ENCODE measurements around the gene DACT2.
"Not testable (repeated sequence)": the region's sequence is repeated elsewhere in the genome, so short reads cannot be mapped to it uniquely, and the experiment has no call there.

Gene DACT2

DNA sequence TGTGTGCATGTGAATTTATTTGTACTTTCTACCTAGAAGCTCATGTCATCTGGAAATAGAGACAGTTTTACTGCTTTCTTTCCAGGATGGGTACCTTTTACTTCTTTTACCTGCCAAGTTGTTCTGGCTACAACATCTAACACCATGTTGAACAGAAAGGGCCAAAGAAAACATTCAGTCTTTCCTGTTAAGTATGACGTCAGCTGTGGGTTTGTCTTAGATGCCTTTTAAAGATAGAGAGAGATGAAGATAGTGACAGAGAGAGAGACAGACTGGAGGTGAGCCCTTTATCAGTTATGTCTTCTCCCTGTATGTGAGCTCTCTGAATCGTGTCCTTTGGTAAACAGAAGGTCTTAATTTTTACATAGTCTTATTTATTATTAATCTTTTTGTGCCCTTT is 3.4 kb upstream of the DACT2 start:
- DNase-seq (ENCODE audit: low read depth): no peak

DNA sequence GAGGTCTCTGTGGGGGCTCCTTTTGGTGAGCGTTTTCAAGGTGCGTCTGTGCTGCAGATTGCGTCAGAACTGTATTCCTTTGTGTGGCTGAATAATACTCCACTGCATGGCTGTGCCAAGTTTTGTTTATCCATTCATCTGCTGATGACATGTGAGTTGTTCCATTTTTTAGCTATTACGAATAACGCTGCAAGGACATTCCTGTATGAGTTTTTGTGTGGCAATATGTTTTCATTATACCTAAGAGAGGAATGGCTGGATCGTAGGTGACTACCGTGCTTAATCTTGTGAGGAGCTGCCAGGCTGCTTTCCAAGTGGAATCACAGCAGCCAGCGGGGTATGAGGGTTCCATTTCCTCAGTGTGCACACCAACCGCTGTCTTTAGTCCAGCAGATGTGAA is 1.1 kb upstream of the DACT2 start:
- DNase-seq (ENCODE audit: low read depth): no peak

DNA sequence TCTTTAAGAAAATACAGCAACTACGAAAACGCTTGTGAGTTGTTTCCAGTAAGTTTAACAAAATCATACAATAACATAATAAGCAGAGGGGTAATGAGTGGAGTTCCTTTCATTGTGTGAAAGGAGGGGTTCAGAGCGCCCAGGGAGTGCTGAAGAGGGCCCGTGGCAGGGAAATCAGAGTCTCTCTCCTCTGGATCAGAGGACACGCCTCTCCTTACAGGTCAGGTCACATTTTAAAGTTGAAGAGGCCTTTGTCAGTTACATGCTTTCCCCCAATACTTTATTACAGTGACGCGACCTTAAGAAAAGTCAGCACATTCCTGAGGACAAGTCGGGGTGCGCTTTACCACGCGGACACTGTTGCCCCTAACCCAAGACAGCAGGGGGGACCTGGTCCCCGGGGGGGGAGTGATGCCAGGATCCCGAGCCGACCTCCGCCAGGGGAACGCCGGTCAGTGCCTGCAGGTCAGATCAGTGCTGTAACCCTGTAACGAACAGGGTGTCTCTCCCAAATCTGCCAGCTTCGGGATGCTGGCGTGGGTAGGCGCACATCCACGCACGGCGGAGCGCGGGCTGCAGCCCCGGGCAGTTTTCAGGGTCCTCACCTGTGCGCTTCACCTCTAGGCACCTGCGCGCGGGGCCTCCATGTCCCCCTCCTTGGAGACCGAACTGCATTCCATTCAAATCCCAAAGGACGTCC is 848 bp downstream of the DACT2 start:
- DNase-seq (ENCODE audit: low read depth): no peak

DNA sequence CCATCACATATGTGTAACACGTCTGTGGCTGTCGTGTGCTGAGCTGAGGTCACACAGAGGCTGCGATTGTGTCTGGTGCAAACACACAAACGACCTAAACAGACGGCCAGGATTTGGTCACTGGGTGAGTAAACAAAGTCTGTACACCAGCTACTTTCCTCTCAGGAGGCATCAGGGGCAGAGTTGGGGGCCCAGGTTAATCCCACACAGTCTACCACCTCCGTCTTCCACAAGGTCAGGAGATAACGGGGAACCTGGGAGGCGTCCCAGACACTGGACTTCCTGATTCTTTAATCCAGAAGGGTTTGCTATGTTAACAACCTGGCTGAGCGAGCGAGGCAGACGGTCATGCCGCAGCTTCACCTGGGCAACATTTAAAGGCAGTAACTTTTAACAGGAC is 1.5 kb downstream of the DACT2 start:
- DNase-seq (ENCODE audit: low read depth): no peak

DNA sequence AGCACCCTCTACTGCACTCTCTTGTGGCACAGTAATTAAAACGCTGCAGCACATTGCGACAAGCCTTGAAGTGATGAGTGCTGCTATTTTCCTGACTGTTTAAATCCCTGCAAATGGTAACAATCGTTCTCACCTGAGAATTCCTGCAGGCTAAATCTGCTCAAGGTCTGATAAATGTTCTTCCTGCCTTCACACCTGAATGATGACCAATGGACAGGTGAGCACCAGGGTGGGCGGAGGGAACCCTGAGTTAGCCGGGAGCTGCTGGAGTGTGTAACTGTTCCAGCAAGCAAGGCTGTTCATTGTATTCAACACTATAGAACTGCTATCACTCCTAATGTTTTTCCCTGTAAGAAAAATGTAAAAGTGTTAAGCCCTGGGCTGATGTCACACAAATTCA is 4.0 kb downstream of the DACT2 start:
- DNase-seq (ENCODE audit: low read depth): no peak

DNA sequence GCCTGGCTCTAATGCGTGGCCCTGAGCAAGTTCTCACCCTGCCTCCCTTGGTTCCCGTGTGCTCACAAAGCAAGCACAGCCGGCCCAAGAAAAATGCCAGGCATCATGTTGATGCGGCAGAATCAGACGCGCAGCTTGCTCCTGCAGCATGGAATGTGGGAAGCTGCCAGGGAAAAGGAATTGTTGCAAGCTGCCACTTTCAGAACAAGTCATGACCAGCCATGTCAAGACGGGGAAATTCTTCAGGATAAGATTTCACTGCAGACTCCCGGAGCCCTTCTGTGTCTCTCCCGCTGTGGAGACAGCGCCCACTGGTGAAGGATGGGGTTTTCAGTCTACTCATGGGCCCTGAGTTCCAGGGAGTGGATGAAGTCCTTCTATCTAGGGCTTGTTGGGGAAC is 4.6 kb downstream of the DACT2 start:
- no peak for DNase-seq (ENCODE audit: low read depth)

DNA sequence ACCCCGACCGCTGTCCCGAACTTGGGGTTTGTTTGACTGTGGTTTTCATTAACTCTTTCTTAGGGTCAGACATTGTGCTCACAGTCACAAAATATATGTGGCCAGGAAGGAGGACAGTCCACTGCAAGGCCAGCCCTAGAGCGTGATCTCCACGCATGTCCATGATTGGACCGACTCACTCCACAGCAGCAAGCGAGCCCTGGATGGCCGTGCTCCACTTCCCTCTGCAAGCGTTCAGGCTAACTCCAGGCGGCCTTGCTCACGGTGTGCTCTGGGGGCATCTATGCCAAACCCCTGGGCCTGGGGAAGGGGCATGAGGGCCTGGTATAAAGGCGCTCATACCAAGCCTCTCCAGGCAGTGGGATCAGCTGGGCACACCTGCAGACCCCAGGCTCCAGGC is 5.6 kb downstream of the DACT2 start:
- no peak for DNase-seq (ENCODE audit: low read depth)

DNA sequence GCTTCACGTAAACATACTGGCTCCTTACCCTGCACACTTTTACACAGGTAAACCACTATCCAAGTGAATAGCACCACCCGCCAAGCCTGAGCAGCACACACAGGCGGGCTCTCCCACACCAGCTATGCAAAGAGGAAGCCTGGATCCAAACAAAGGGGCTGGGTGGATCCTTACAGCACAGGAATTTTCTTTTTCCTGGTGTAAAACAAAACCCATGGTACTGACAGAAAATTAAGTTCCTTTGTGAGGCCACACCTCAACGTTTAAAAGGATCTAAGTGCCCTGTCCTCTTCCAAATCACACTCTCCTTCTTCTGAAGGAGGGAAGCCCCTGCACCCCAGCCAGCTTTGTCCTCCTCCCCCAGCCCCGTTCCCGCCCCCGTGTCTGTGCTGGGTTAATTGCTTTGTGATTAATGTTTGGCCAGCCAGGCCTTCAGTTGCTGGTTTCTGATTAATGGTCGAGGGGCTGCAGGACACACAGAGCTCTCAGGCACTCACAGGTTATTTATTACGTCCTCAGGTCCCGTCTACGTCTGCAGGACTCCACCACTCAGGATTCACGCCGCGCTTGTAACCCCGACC is 6.1 kb downstream of the DACT2 start:
- DNase-seq (ENCODE audit: low read depth): no peak

DNA sequence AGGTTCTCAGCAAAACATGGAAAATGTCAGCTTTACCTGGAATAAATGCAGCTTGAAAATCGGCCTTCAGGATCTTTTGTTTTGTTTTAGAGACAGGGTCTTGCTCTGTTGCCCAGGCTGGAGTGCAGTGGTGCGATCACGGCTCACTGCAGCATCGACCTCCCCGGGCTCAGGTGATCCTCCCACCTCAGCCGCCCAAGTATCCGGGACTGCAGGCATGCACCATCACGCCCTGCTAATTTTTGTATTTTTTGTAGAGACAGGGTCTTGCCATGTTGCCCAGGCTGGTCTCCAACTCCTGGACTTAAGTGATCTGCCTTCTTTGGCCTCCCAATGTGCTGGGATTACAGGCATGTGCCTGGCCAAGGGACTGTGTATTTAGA is 7.5 kb downstream of the DACT2 start:
- DNase-seq (ENCODE audit: low read depth): not testable (repeated sequence)

DNA sequence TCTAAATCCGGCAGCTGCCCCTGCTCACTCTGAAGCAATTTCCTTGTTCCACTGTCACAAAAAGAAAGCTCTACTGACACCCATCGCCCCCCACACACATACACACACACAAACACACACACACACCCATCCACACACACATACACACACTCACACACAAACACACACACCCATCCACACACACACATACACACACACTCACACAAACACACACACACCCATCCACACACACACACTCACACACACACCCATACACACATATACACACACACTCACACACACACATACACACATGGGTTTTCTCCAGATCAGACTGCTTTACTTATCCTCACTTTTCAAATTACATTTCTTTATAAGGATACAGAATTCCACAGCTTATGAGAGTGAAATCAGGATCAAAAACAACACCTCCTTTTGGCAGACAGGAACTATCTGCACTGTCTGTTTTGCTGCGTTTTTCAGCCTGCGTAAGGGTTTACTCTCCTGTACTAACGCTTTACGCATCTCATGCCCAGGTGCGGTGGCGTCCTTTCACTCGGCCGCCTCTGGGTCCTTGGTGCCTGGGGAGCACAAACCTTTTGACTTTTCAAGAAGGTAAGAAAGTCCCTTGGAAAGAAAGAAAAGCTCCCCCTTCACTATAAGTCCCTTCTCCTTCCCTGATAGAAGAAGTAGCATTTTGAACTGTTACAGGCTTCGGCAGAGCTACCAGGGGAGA is 8.0 kb downstream of the DACT2 start:
- no peak for DNase-seq (ENCODE audit: low read depth)

DNA sequence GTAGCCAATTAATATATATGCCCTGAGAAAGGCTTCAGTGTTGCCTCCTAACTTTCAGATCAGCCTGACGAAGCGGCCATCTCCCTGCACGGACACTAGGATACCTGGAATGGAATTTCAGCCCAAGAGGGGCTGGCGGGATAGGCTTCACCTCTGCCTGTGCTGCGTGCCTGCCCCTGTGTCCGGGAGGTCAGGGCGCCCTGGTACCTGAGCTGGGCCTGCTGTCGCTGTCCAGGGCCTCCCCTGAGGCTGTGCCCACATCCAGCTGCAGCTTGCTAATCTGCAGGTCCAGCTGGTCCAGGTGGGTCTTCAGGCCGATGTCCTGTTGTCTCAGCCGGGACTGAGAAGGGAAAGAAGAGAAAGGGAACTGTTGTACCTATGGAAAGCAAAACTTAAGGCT is 8.6 kb downstream of the DACT2 start:
- no peak for DNase-seq (ENCODE audit: low read depth)

DNA sequence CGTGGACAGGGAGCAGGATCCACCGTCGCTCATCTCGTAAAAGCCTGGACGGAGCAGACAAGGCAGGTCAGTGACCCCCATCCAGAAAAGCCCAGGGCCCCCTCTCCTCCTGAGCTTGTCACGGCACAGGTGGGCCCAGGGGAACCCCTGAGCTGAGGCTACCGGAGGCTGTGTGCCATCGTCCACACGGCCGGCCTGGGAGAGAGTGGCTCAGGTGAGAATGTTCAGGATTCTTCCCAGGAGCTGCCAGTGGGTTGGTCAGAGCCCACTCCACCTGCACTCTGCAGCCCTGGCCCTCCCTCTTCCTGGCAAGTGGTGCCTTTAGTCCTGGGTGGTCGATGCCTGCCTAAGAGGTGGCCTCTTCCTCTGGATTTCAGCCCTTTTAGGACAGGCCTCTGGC is 9.2 kb downstream of the DACT2 start:
- DNase-seq (ENCODE audit: low read depth): no peak

DNA sequence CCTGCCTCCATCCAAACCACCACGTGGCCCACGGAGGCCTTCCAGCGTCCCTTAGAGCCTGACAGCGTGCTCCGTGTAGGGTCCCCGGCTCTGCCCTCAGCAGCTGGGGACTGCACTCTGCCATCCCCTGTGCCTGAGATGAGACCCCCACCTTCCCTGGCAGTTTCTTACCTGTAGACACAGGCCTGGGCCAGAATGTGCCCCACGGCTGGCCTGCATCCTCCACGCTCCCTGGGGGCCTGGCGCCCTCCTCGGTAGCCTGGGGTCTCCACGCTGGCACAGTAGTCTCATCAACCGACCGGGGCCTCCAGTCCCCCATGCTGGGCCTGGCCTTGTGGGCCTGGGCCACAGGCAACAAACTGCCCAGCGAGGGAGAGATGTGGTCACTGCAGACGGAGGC is 9.6 kb downstream of the DACT2 start:
- DNase-seq (ENCODE audit: low read depth): no peak

DNA sequence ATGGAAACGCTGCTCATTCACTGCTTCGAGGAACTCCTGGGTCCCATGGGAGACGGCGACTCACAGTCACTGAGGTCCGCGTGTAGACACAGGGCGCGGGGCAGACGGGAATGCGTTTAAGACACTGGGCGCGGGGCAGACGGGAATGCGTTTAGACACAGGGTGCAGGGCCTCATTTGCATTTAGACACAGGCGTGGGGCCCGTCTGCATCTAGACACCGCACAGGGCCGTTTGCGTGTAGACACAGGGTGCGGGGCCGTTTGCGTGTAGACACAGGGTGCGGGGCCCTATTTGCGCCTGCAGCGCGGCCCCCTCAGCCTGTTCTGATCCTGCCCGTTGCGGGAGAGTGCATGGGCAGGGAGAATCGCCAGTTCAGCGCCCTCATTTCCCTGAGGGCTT is 10.4 kb downstream of the DACT2 start:
- DNase-seq (ENCODE audit: low read depth): no peak

DNA sequence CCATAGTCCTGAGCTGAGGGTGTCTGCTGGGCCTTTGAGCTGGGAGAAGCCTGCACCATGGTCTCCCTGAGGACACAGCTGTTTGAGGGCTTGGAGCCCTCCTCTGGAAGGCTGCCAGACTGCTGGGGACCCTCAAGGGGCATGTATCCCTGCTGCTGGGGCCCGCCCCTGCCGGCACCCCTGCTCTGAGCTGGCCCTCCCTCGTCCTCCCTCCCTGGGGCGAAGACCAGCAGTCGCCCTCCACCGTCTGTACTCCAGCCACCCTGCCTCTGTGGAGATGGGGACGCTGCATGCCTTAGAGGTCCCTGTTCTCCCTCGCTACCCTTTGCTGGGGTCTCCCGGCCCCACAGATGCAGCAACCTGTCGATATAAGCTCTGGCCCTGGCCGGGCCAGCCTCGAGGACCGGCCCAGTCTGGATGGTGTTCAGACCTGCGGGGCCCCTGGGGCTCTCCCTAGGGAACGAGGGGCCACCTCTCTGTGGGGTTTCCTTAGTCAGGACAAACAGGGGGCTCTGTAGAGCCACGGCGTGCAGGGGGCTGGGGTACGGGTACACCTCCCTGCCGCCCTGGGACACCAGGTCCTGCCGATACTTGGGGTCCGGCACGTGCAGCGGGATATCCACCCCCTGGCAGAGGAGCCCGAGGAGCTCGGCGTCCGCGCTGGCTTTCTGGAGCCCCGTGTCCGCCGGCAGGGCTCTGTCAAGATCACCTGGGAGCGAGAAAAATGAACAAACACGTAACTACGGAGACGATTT is 11.0 kb downstream of the DACT2 start:
- DNase-seq (ENCODE audit: low read depth): no peak

DNA sequence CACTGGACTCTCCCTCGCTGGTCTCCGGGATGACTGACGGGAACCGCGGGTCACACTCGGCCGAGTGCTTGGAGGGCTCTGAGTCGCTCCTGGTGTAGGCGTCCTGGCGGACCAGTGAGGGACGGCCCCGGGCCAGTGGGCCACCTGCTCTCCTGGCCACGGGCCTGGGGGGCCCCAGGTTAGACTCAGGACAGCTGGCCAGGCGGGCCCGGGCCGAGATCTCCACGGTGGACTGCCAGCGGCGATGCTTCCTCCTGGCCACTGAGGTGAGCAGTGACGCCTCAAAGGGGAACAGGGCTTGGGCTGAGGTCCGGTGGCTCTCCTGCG is 11.9 kb downstream of the DACT2 start:
- no peak for DNase-seq (ENCODE audit: low read depth)

DNA sequence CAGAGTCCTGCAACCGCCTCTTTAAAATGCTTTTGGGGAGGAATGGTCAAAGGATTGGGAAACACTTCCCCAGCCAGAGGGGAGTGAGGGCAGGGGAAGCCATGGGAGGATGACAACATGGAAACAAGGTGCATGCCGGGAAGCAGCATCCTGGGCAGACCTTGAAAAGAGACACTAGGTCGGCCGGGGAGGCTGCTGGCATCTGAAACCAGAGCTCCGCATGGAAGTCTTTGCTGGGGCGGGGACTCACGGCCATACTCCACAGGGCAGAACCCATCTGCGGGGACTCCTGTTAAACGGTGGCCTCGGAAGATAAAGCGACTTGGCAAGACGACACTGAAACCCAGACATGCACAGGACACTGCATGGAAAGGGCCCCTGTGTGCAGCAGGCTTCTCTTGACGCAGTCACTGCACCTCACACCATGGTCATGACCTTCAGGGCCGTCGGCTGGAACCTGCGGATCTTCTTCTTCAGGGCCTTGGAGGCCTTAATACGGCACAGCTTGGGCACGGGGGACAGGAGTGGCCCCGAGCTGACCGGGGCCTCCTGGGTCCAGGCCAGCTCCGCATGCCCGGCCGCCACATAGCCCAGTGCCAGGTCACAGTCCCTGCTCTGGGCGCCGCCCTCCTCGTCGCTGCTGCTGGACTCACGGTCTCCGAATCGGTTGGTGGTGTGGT is 12.4 kb downstream of the DACT2 start:
- DNase-seq (ENCODE audit: low read depth): no peak

DNA sequence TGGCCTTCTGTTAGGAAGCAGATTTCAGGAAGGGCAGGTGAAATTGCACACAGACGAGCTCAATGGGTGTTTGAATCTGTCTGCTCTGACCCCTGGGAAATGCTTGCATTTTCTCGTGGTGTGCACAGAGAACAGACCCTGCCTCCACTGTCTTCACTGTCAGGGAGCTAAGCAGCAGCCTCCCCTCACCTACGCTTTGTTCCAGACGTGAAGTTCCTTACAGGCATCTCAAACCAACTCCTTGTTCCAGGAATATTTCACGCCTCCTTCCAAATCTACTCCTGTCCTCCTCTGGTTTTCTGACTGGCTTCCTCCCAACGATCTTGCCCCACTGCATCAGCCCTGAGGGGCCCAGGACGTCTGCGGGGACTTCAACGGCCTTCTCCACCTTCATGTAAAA is 13.7 kb downstream of the DACT2 start:
- no peak for DNase-seq (ENCODE audit: low read depth)

DNA sequence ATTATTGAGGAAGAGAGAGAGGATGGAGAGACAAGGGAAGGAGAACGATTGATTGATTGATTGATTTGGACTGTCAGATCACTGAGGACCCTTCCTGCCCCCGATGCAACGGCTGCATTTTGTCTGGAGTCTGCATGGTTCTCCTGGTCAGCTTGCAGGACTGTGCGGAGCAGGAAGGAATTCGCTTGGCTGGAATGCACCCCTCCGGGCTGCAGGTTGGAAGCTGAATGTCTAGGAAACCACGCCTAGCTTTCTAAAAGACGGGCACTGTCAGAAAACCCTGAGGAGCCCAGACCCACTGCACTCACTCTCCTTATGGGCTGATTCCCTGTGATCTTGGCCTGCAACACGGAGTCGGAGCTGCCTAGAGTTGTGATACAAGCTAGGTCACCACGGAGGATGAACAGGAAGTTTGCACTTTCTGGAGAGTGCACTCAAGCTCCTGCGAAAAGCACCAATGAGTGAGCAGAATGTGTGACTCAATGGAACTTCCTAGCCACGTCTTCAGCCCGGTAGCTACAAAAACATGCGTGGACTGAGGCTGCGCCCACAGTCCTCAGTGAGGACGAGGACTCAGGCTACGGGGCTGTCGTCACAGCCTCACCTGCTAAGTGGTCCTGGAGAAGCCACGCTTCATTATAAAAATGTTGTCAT is 14.4 kb downstream of the DACT2 start:
- no peak for DNase-seq (ENCODE audit: low read depth)

DNA sequence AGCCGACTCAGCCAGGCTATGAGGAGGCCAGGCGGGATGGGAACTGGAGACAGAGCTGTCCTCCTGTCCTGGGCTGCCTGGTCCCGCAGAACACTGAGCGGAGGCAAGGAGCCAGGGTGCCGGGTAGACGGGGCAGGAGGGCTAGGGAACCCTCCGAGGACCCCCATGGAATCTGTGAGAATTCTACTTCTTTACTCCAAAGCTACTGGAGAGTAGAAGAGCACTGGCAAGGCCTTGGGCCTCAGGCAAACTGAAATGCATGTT is 14.9 kb downstream of the DACT2 start:
- DNase-seq (ENCODE audit: low read depth): no peak

DNA sequence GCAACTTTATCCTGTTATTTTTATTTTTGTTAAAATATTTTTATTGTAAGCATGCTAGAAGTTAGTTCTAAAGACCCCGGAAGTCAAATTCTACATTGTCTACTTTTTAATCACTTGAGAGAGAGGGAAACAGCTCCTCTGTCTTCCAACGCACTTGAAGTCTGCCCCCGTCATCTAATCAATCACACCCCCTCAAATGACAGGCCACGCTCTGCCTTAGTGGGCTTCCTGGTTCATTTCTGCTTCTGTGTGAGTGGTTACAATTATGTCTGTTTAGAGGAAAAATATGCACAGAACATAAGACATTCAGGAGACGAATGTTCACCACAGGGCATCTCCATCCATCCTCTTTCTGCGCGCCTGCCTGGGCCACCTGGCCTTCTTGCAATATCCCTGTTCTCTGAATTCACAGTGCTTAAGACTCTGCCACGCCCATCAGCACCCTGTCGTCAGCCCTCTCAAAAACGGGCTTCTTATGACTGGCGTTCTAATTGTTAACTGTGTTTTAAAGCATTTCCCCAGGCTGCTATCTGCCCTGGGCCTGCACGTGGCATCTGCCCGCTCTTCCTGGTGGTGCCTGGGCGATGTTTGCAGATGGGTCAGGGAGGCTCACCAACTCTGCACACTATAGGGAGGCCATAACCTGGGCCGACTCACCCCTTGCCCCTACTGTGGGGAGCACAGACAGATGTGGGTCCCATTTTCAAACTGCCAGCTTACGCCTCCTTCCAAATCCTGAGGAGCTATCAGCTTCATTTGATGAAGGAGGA is 15.4 kb downstream of the DACT2 start:
- DNase-seq (ENCODE audit: low read depth): no peak

DNA sequence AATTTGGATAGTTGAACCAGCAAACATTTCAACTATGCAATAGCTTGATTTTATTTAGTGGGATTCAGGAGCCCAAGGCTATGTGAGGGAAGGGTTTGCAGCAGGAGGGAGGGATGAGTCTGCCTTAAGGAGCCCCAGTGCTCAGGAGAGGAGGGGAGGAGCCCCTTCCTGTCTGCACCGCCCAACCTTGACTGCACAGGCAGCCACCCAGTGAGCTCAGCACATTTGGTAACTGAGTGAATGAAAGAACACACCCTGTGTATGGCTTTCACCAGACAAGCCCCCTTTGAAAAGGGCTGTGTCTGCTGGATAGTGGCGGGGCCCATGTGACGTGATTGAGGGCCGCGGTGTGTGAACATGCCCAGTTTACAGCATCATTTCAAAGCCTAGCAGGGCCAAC is 17.0 kb downstream of the DACT2 start:
- no peak for DNase-seq (ENCODE audit: low read depth)

Measured in fibroblast of the conjunctiva (primary cell).